22Rv1 (cell line): ENCODE data around the gene ACSF2.

Source experiments
- CTCF ChIP-seq: fragments of 450-650 bp; IDR thresholded peaks from 2 replicates; pipeline ENCODE4 v1.5.1; 2017; ENCODE audit warnings: mild to moderate bottlenecking
- ZFX ChIP-seq: fragments of 450-650 bp; IDR thresholded peaks from 2 replicates; pipeline ENCODE4 v1.6.1; 2017; ENCODE audit warnings: antibody characterized with exemption, borderline replicate concordance

- TF ChIP-seq CTCF (no peak), ZFX (no peak)
These were observed 409 bp downstream of the ACSF2 start for GRCh38 chr17:50426472-50426782.
